Heart right ventricle (tissue), 16 donors: ENCODE results near the gene PRDM8. TPM values are rescaled to one million over a fixed set of nuclear protein-coding genes. Genes with fewer than 3 reads are reported as not detected.

ENCODE experiments used
- ATAC-seq, 8 donors: fragments of 200-7000 bp; cut with Tn5 transposase; one replicate each; pipeline ENCODE4 v1.9.1; 2020; ENCODE audit warnings: mild to moderate bottlenecking in 8 of 8, moderate library complexity in 8 of 8, moderate number of reproducible peaks in 1 of 8
- DNase-seq, 2 donors: peaks; one replicate each; pipeline ENCODE4 v3.0.0-alpha.2; 2020
- H3K27ac ChIP-seq, 10 donors: fragments of 200-600 bp; sonication (generic) in 2 of 10; one replicate each; pipeline versions ENCODE4 v1.5.0 to v1.8.0; 2020 to 2022; ENCODE audit warnings: mild to moderate bottlenecking in 3 of 10
- H3K27me3 ChIP-seq, 7 donors: fragments of 200-600 bp; one replicate each; pipeline ENCODE4 v1.8.0; 2021 to 2022; ENCODE audit warnings: mild to moderate bottlenecking in 2 of 7
- H3K36me3 ChIP-seq, 9 donors: fragments of 200-600 bp; sonication (generic) in 1 of 9; one replicate each; pipeline versions ENCODE4 v1.5.0 to v1.8.0; 2020 to 2022; ENCODE audit warnings: mild to moderate bottlenecking in 2 of 9
- H3K4me1 ChIP-seq, 9 donors: fragments of 200-600 bp; sonication (generic) in 1 of 9; one replicate each; pipeline versions ENCODE4 v1.5.0 to v1.8.0; 2020 to 2022; ENCODE audit warnings: mild to moderate bottlenecking in 4 of 9
- H3K4me3 ChIP-seq, 10 donors: fragments of 200-600 bp; sonication (generic) in 2 of 10; one replicate each; pipeline versions ENCODE4 v1.5.0 to v1.8.0; 2020 to 2022; ENCODE audit warnings: mild to moderate bottlenecking in 7 of 10, moderate library complexity in 2 of 10
- H3K9me3 ChIP-seq, 11 donors: fragments of 200-600 bp in 10 of 11; sonication (generic) in 2 of 11; one replicate each; pipeline versions ENCODE4 v1.5.0 to v1.8.0; 2013 to 2022; ENCODE audit warnings: mild to moderate bottlenecking in 2 of 11, control low read depth in 1 of 11, moderate library complexity in 1 of 11
- CTCF ChIP-seq, 9 donors: fragments of 200-600 bp; sonication (generic) in 2 of 9; IDR thresholded peaks; one replicate each; pipeline versions ENCODE4 v1.5.0 to v1.8.0; 2021 to 2022; ENCODE audit warnings: antibody characterized with exemption in 9 of 9, mild to moderate bottlenecking in 5 of 9, moderate library complexity in 1 of 9
- WGBS, 2 donors: extraction: QIAGEN DNeasy Blood & Tissue Kit; methylation state at CpG; one replicate each; pipeline ENCODE4 v1.1.7; 2013; ENCODE audit warnings: inconsistent platforms in 1 of 2; 5-methylcytosine and 5-hydroxymethylcytosine counted together
- intact Hi-C, 10 donors: fragments of 100-400 bp; cut with DNase I; formaldehyde crosslinking; loops; one replicate each; pipeline versions ENCODE4 v1.11.1 to v1.14.2; 2022
- polyA plus RNA-seq, 2 donors: library from polyadenylated mRNA; stranded (reverse); fragments of 200-250 nt; gene quantifications; one replicate each; pipeline ENCODE4 v1.2.3, GENCODE V29; 2013
- total RNA-seq, 10 donors: library from RNA; stranded (reverse); fragmentation: NEBNext Ultra II Directional in 3 of 10; extraction: Animal tissue kit (Norgen Biotek cat#: 25700) in 3 of 10; gene quantifications; one replicate each; pipeline versions ENCODE4 v1.2.1 to v1.2.4, GENCODE V29; 2021 to 2023
- donor health status: Arrhythmogenic right ventricular cardiomyopathy.
- donor health status: ischemic (EF 13 %, LVEDD 7.1; RV severe dilation, severe dysfunction).
- donor health status: healthy with polysubstance abuse.
- donor health status: DM: no; HTN: yes; CAD: no.
- donor health status: DM: no; HTN: no; CAD: no.
- donor health status: ischemic (EF 25% LVEDD 6.9; RV normal size, moderate dysfunction).
- donor health status: ischemic (EF 25% LVEDD 5.7; RV mildly dilated, moderate dysfunction).
- donor health status: healthy.
- donor health status: DM: yes; HTN: yes; CAD: no.
- donor health status: Ischemic cardiomyopathy.
- donor health status: ischemic (EF 35%, LVEDD 5.7; RV mildly dilated, moderate dysfunction).
- donor health status: nonischemic (EF 11% LVEDD 7.7; RV severe dilation, severe dysfunction).
- donor health status: DM: yes; HTN: yes; CAD: no.
- donor health status: PGD.
- donor health status: ischemic (EF 29% LVEDD 5.4; RV normal size, mild dysfunction).
- donor health status: nonischemic (EF 23%, LVEDD 6.1; RV moderate dilation, normal function).

The PRDM8 gene
- total and polyA plus RNA-seq, 12 donors = 0.23 to 1.9 (median 0.67) TPM

GRCh38 chr4:80154545-80154933 is 42.8 kb upstream of the PRDM8 start:
- intact Hi-C loops = no loop called here
- DNase-seq = no peak
- 40 to 51% methylated on average over 3 of the region's 3 CpGs for WGBS, 2 donors
- no peak for TF ChIP-seq CTCF (IDR thresholded peaks at IDR 0.05)
- peaks cover 0 to 11% (median 0%) of the 10 kb centered on the region in 11 donors for H3K9me3 ChIP-seq
- H3K4me3 ChIP-seq = no peak overlapping the region
- peaks cover 0 to 12% (median 0%) of the 10 kb centered on the region in 9 donors for H3K4me1 ChIP-seq
- no peaks in the 10 kb centered on the region for H3K36me3 ChIP-seq
- H3K27me3 ChIP-seq = no peaks in the 10 kb centered on the region
- no peak overlapping the region for H3K27ac ChIP-seq
- ATAC-seq = peak in 1 of 8 donors; percentile 44

DNA sequence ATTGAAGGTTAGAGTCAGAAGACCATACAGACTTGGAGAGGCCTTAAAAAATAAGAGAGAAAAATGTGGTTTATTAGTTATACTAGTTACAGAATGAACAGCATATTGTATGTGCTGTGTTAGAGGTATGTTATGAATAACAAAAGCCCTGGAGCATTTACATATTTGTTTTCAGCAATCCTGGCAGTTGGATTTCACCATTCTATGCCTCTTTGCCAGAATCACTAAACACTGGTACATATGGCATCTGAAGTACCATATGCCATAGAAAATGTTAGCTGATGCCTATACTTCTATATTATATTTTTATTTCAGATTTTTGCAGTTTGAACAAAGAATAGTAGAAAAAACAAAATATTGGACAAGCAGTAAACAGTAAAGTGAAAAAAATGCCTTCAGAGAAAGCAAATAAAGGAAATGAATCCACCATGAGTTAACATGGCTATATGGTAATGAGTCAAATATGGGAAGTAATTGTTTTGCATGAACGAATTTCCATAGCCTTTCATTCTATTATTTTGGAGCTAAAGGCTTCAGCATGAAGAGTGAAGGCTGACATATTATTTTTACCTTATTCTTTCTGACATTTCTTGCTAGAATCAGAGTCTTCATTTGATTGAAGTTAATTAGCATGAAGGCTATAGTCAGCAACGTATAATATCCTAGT is 41.9 kb upstream of the PRDM8 start:
- no peak for DNase-seq
- no peak for ATAC-seq
- WGBS, 2 donors = 75 to 80% methylated on average over 2 of the region's 2 CpGs
- Histone ChIP-seq H3K4me1 (peaks cover 0 to 12% (median 0%) of the 10 kb centered on the region in 9 donors), H3K9me3 (peaks cover 0 to 11% (median 0%) of the 10 kb centered on the region in 11 donors), H3K27me3 (no peaks in the 10 kb centered on the region), H3K27ac (no peak overlapping the region), H3K4me3 (no peak overlapping the region), H3K36me3 (no peaks in the 10 kb centered on the region)
- TF ChIP-seq CTCF (IDR thresholded peaks at IDR 0.05) = no peak
- intact Hi-C loops = no loop called here

GRCh38 chr4:80156410-80156809 is 40.9 kb upstream of the PRDM8 start:
- no peak overlapping the region for H3K27ac ChIP-seq
- intact Hi-C loops = no loop called here
- H3K4me1 ChIP-seq = peaks cover 0 to 12% (median 0%) of the 10 kb centered on the region in 9 donors
- DNase-seq (no peak), ATAC-seq (no peak)
- H3K36me3 ChIP-seq = no peaks in the 10 kb centered on the region
- TF ChIP-seq CTCF (IDR thresholded peaks at IDR 0.05) = no peak
- peaks cover 0 to 11% (median 0%) of the 10 kb centered on the region in 11 donors for H3K9me3 ChIP-seq
- no peaks in the 10 kb centered on the region for H3K27me3 ChIP-seq
- H3K4me3 ChIP-seq = no peak overlapping the region
- 95 to 97% methylated on average over 2 of the region's 2 CpGs for WGBS, 2 donors

- Histone ChIP-seq H3K27ac (no peak overlapping the region), H3K4me3 (no peak overlapping the region), H3K27me3 (no peaks in the 10 kb centered on the region), H3K36me3 (no peaks in the 10 kb centered on the region), H3K9me3 (peaks cover 0 to 11% (median 4%) of the 10 kb centered on the region in 11 donors), H3K4me1 (no peaks in the 10 kb centered on the region)
- no peak for TF ChIP-seq CTCF (IDR thresholded peaks at IDR 0.05)
- WGBS, 2 donors = 87 to 89% methylated on average over 12 of the region's 12 CpGs
- ATAC-seq (no peak), DNase-seq (no peak)
- intact Hi-C loops = no loop called here
Observed at GRCh38 chr4:80161413-80162058, 35.8 kb upstream of the PRDM8 start.
